ENCODE measurements around the gene CSF2. TPM values are rescaled to one million over a fixed set of nuclear protein-coding genes. Genes with fewer than 3 reads are reported as not detected.
A peak's percentile ranks its signal among the peaks of the same experiment; 100 is the strongest.

CSF2 gene
- total RNA-seq, 1 donor from 2014 or later: not detected

DNA sequence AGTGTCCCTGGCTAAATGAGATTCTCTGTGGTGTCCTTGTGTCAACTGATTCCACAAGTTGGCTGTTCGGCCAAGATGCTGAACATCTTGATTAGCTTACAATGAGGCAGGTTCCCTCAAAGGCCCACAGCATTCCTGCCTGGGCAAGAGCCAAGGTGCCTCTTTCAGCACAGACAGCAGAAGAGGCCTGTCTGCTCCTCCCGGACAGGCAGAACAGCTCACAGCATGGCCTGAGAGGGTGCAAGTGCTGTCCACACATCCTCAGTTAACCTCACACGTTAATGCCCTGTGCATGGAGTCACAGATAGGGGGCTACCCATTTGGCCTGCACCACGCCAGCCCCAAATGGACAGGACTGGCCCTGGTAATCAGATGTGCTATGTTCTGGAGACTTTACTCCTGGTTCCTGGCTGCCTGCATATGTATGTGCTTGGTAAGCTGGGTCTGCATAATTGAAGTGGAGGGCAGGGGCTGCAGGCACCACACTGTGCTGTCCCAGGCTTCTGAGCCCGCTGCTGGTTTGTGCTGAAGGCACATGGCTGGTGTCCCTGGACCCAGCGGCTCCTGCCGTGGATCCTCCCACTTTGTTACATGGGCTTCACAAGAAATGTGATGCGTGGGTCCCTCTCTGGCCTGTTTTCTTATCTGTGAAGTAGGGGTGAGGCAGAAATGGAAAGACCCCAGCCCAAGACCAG is 8.9 kb downstream of the CSF2 start:
- no peak overlapping the region for H3K4me3 ChIP-seq (ENCODE audit: low read depth, low read length)
- no peaks in the 10 kb centered on the region for H3K27me3 ChIP-seq (ENCODE audit: control insufficient read depth, insufficient read depth, low read length)
- TF ChIP-seq, protein P1, sequence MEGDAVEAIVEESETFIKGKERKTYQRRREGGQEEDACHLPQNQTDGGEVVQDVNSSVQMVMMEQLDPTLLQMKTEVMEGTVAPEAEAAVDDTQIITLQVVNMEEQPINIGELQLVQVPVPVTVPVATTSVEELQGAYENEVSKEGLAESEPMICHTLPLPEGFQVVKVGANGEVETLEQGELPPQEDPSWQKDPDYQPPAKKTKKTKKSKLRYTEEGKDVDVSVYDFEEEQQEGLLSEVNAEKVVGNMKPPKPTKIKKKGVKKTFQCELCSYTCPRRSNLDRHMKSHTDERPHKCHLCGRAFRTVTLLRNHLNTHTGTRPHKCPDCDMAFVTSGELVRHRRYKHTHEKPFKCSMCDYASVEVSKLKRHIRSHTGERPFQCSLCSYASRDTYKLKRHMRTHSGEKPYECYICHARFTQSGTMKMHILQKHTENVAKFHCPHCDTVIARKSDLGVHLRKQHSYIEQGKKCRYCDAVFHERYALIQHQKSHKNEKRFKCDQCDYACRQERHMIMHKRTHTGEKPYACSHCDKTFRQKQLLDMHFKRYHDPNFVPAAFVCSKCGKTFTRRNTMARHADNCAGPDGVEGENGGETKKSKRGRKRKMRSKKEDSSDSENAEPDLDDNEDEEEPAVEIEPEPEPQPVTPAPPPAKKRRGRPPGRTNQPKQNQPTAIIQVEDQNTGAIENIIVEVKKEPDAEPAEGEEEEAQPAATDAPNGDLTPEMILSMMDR (IDR thresholded peaks at IDR 0.05; ENCODE audit: insufficient read depth, low read length, severe bottlenecking): no peak
- DNase-seq (ENCODE audit: low read depth) (no peak), FAIRE-seq (no peak)
- no peaks in the 10 kb centered on the region for H3K36me3 ChIP-seq (ENCODE audit: control insufficient read depth, insufficient read depth, low read length)

DNA sequence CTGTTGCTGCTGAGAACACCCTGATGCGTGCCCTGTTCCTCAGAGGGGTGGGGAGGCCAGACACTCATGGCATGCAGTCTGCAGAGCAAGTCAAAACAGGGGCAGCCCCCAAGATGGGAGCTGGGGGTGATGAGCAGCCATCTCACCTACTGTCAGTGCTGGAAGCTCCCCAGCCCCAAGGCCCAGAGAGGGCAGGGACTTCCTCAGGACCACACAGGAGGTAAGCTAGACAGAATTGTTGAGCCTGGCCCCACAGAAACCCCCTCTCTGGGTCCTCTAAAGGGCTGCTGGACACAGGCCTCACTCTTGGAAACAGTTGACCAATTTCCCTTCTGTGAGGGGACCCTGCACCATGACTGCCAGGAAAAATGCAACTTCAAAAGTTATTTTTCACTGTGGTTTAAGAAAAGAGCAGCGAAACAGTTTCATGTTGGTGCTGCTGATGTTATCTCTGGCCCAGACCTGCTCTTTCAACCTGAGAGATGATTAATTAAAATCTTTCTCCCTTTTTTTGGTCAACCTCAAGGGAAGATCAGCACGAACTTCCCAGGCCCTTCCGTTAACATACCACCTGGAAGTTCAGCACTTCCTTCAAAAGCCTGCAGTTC is 9.6 kb downstream of the CSF2 start:
- FAIRE-seq (no peak), DNase-seq (ENCODE audit: low read depth) (no peak)
- Histone ChIP-seq H3K4me3 (ENCODE audit: low read depth, low read length) (no peak overlapping the region), H3K27me3 (ENCODE audit: control insufficient read depth, insufficient read depth, low read length) (no peaks in the 10 kb centered on the region), H3K36me3 (ENCODE audit: control insufficient read depth, insufficient read depth, low read length) (no peaks in the 10 kb centered on the region)
- TF ChIP-seq, protein P1 (IDR thresholded peaks at IDR 0.05; ENCODE audit: insufficient read depth, low read length, severe bottlenecking): no peak

- no peak for FAIRE-seq
- no peaks in the 10 kb centered on the region for H3K36me3 ChIP-seq (ENCODE audit: control insufficient read depth, insufficient read depth, low read length)
- no peak overlapping the region for H3K4me3 ChIP-seq (ENCODE audit: low read depth, low read length)
- no peaks in the 10 kb centered on the region for H3K27me3 ChIP-seq (ENCODE audit: control insufficient read depth, insufficient read depth, low read length)
- no peak for DNase-seq (ENCODE audit: low read depth)
- TF ChIP-seq, protein P1 (IDR thresholded peaks at IDR 0.05; ENCODE audit: insufficient read depth, low read length, severe bottlenecking): no peak
These were observed 12.1 kb downstream of the CSF2 start for GRCh38 chr5:132085686-132086085.

- Histone ChIP-seq H3K4me3 (ENCODE audit: low read depth, low read length) (no peak overlapping the region), H3K36me3 (ENCODE audit: control insufficient read depth, insufficient read depth, low read length) (no peaks in the 10 kb centered on the region), H3K27me3 (ENCODE audit: control insufficient read depth, insufficient read depth, low read length) (no peaks in the 10 kb centered on the region)
- FAIRE-seq: no peak
- DNase-seq (ENCODE audit: low read depth): peak; percentile 94
- TF ChIP-seq, protein P1 (IDR thresholded peaks at IDR 0.05; ENCODE audit: insufficient read depth, low read length, severe bottlenecking): no peak
These were observed 12.7 kb downstream of the CSF2 start for GRCh38 chr5:132086277-132086794.

- peak; percentile 95 for FAIRE-seq
- TF ChIP-seq, protein P1 (IDR thresholded peaks at IDR 0.05; ENCODE audit: insufficient read depth, low read length, severe bottlenecking): no peak
- DNase-seq (ENCODE audit: low read depth): no peak
These were observed 13.6 kb downstream of the CSF2 start for GRCh38 chr5:132087176-132087575.

More at GRCh38 chr5:132087176-132087575, 13.6 kb downstream of the CSF2 start:
- H3K27me3 ChIP-seq (ENCODE audit: control insufficient read depth, insufficient read depth, low read length): no peaks in the 10 kb centered on the region
- H3K36me3 ChIP-seq (ENCODE audit: control insufficient read depth, insufficient read depth, low read length): no peaks in the 10 kb centered on the region
- H3K4me3 ChIP-seq (ENCODE audit: low read depth, low read length): no peak overlapping the region

Data from bronchial epithelial cell (primary cell).